Hepatic stellate cell (primary cell): ENCODE data around the gene ARRDC2.
"Not testable (repeated sequence)": the region's sequence is repeated elsewhere in the genome, so short reads cannot be mapped to it uniquely, and the experiment has no call there.

Experiments used
- DNase-seq: peaks from one replicate; pipeline ENCODE4 v3.0.0; 2011; ENCODE audit warnings: low spot score

The ARRDC2 gene

GRCh38 chr19:17989425-17990094 is 18.4 kb upstream of the ARRDC2 start:
- DNase-seq: no peak

GRCh38 chr19:17993076-17993813 is 14.7 kb upstream of the ARRDC2 start:
- DNase-seq: no peak

GRCh38 chr19:17996826-17997316 is 11.1 kb upstream of the ARRDC2 start:
- peak; percentile 90 for DNase-seq

- DNase-seq: no peak
These were observed 9.8 kb upstream of the ARRDC2 start for GRCh38 chr19:17997969-17998826.

DNA sequence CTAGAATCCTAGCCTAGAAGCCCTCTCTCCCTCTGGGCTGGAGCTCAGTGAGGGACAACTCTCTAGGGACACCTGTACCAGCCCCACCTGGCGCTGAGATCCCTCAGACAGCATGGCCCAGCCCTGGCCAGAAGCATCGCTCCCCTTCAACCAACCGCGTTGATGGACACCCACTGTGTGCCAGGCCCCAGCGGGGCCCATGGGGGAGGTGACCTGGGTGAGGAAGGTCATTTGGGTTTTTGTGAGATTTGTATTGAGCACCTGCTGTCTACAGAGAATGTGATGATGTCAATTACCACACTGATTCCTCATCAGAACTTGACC is 9.2 kb upstream of the ARRDC2 start:
- no peak for DNase-seq

GRCh38 chr19:17999684-18000479 is 8.1 kb upstream of the ARRDC2 start:
- no peak for DNase-seq

- no peak for DNase-seq
These were observed 7.5 kb upstream of the ARRDC2 start for GRCh38 chr19:18000480-18000914.

GRCh38 chr19:18000915-18001776 is 6.8 kb upstream of the ARRDC2 start:
- peak; percentile 98 for DNase-seq

DNA sequence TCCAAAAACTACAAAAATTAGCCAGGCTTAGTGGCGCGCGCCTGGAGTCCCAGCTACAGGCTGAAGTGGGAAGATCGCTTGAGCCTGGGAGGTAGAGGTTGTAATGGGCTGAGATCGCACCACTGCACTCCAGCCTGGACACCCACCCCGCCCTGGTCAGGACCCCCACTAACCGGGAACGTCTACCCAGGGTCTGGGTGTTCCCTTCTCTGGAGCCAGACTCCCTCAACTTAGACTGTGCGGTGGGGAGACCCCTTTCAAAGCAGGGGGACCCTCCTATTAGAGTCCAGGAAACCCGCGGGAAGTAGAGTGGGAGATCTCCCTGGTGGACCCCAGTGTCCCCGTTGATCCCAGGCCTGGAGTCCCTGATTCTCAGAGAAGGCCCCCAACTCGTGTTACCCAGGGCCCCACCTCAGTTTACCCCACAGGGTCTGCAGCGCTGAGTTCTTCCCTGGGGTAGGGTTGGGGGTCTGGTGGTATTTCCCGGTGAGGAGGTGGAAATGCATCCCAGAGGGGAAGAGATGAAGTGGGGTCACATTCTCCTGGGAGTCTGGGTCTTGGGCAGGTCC is 6.1 kb upstream of the ARRDC2 start:
- no peak for DNase-seq

- no peak for DNase-seq
These were observed 5.6 kb upstream of the ARRDC2 start for GRCh38 chr19:18002347-18002850.

GRCh38 chr19:18005750-18006149 is 2.2 kb upstream of the ARRDC2 start:
- DNase-seq: not testable (repeated sequence)

- DNase-seq: peak; percentile 90
These were observed 690 bp upstream of the ARRDC2 start for GRCh38 chr19:18007044-18007916.

GRCh38 chr19:18008814-18009213 is 844 bp downstream of the ARRDC2 start:
- no peak for DNase-seq

DNA sequence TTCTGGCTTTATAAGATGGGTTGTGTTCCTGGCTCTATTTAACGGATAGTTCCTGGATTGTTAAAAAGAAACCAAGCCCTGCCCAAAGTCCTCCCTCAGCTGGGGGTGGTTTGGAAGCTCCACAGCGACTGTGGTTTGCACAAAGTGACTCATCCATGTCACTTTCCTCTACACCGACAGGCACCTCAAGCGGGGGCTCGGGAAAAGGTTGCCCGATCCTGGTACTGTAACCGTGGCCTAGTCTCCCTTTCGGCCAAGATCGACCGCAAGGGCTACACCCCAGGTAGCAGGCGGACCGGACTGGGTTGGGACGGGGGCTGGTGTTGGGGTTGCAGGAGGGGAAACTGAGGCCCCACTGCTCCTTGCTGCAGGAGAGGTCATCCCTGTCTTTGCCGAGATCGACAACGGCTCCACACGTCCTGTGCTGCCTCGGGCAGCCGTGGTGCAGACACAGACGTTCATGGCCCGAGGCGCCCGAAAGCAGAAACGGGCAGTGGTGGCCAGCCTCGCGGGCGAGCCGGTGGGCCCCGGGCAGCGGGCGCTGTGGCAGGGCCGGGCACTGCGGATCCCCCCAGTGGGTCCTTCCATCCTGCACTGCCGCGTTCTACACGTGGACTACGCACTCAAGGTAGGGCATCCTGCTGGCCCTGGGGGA is 1.6 kb downstream of the ARRDC2 start:
- DNase-seq: no peak

DNA sequence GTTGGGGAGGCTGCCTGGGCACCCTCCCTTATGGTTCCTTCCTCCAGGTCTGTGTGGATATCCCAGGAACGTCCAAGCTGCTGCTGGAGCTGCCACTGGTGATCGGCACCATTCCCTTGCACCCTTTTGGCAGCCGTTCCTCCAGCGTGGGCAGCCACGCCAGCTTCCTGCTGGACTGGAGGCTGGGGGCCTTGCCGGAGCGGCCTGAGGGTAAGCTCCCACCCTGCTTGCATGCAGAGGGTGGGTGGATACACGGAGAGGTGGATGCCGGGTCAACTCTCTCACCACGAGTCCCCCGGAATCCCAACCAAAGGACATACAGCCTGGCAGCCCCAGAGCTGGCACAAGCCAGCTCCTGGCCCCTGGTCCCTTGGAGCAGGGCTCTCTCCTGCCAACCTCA is 2.2 kb downstream of the ARRDC2 start:
- DNase-seq: no peak

GRCh38 chr19:18013210-18014111 is 5.5 kb downstream of the ARRDC2 start:
- no peak for DNase-seq

DNA sequence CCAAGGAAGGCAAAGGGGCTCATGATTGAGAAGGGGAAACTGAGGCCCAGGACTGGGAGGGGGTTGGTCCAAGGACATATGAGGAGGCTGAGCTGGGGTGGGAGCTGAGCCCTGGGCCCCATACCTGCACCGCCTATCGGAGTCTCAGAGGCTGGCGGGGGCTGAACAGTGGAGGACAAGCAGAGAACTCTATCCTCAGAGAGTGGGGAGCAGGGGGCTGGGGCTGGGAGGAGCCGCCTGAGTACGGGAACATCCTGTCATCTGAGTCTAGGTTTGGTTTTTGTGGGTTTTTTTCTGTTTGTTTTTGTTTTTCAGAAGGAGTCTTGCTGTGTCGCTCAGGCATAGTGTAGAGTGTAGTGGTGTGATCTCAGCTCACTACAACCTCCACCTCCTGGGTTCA is 6.2 kb downstream of the ARRDC2 start:
- DNase-seq: no peak
